ENCODE results near the gene SUSD5.

DNA sequence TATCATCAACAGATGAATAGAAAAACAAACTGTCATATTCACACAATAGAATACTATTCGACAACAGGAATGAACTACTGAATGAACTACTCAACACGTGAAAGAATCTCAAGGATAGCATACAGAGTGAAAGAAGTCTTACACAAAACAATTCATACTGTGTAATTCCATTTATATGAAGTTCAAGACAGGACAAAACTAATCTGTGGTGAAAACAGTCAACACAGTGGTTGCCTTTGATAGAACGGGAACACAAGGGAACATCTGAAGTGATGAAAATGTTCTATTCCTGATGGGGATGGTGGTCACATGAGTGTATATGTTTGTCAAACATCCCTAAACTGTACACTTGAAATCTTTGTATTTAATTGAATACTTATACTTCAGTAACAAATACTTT, 2.6 kb upstream of the SUSD5 start:
- no peak for TF ChIP-seq EZH2phosphoT487 (conservative IDR thresholded peaks at IDR 0.05; ENCODE audit: low read length)
- TF ChIP-seq, protein P1, sequence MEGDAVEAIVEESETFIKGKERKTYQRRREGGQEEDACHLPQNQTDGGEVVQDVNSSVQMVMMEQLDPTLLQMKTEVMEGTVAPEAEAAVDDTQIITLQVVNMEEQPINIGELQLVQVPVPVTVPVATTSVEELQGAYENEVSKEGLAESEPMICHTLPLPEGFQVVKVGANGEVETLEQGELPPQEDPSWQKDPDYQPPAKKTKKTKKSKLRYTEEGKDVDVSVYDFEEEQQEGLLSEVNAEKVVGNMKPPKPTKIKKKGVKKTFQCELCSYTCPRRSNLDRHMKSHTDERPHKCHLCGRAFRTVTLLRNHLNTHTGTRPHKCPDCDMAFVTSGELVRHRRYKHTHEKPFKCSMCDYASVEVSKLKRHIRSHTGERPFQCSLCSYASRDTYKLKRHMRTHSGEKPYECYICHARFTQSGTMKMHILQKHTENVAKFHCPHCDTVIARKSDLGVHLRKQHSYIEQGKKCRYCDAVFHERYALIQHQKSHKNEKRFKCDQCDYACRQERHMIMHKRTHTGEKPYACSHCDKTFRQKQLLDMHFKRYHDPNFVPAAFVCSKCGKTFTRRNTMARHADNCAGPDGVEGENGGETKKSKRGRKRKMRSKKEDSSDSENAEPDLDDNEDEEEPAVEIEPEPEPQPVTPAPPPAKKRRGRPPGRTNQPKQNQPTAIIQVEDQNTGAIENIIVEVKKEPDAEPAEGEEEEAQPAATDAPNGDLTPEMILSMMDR (IDR thresholded peaks at IDR 0.05; ENCODE audit: insufficient read depth, low read length, poor library complexity, severe bottlenecking) = no peak

All from SU-DHL-6 (cell line).